HEK293 (cell line): ENCODE results near the gene LTV1.

Source experiments
- AEBP2 ChIP-seq: fragments of 450-650 bp; formaldehyde crosslinking; IDR thresholded peaks from 2 replicates; pipeline ENCODE4 v1.5.1; 2016; ENCODE audit warnings: missing biosample characterization, missing genetic modification characterization, borderline replicate concordance
- BCL11B ChIP-seq: fragments of 450-650 bp; formaldehyde crosslinking; IDR thresholded peaks from 2 replicates; pipeline ENCODE4 v1.5.1; 2016; ENCODE audit warnings: low read depth, missing biosample characterization, missing genetic modification characterization
- ELK4 ChIP-seq: IDR thresholded peaks from 2 replicates; pipeline ENCODE4 v1.6.1; 2011; ENCODE audit warnings: mild to moderate bottlenecking, low read depth, low read length, borderline replicate concordance
- GLI2 ChIP-seq: fragments of 450-650 bp; formaldehyde crosslinking; IDR thresholded peaks from 2 replicates; pipeline ENCODE4; 2017; ENCODE audit warnings: missing biosample characterization, missing genetic modification characterization, low read depth, borderline replicate concordance
- KLF1 ChIP-seq: fragments of 450-650 bp; formaldehyde crosslinking; IDR thresholded peaks from 2 replicates; pipeline ENCODE4 v1.5.1; 2016; ENCODE audit warnings: missing biosample characterization, missing genetic modification characterization
- SALL2 ChIP-seq: fragments of 450-650 bp; formaldehyde crosslinking; IDR thresholded peaks from 2 replicates; pipeline ENCODE4 v1.5.0; 2017; ENCODE audit warnings: missing biosample characterization, mild to moderate bottlenecking, missing genetic modification characterization, borderline replicate concordance
- YY2 ChIP-seq: fragments of 450-650 bp; formaldehyde crosslinking; IDR thresholded peaks from 2 replicates; pipeline ENCODE4 v1.5.1; 2016; ENCODE audit warnings: missing biosample characterization, missing genetic modification characterization
- ZBTB1 ChIP-seq: fragments of 450-650 bp; formaldehyde crosslinking; IDR thresholded peaks from 2 replicates; pipeline ENCODE4 v1.5.1; 2016; ENCODE audit warnings: missing biosample characterization, missing genetic modification characterization
- ZBTB11 ChIP-seq: fragments of 450-650 bp; formaldehyde crosslinking; conservative IDR thresholded peaks from 2 replicates; pipeline ENCODE4 v1.5.1; 2016; ENCODE audit warnings: low read depth, missing biosample characterization, missing genetic modification characterization
- ZBTB6 ChIP-seq: fragments of 450-650 bp; formaldehyde crosslinking; IDR thresholded peaks from 2 replicates; pipeline ENCODE4 v1.5.1; 2017; ENCODE audit warnings: missing biosample characterization, missing genetic modification characterization
- ZBTB8A ChIP-seq: fragments of 450-650 bp; formaldehyde crosslinking; IDR thresholded peaks from 2 replicates; pipeline ENCODE4 v1.5.1; 2016; ENCODE audit warnings: missing biosample characterization, missing genetic modification characterization
- ZIC2 ChIP-seq: fragments of 450-650 bp; formaldehyde crosslinking; IDR thresholded peaks from 2 replicates; pipeline ENCODE4 v1.5.1; 2016; ENCODE audit warnings: missing biosample characterization, missing genetic modification characterization
- ZNF146 ChIP-seq: fragments of 450-650 bp; formaldehyde crosslinking; IDR thresholded peaks from 2 replicates; pipeline ENCODE4 v1.5.1; 2016; ENCODE audit warnings: missing biosample characterization, missing genetic modification characterization
- ZNF18 ChIP-seq: fragments of 450-650 bp; formaldehyde crosslinking; IDR thresholded peaks from 2 replicates; pipeline ENCODE4 v1.5.1; 2016; ENCODE audit warnings: missing biosample characterization, missing genetic modification characterization
- ZNF202 ChIP-seq: fragments of 450-650 bp; formaldehyde crosslinking; IDR thresholded peaks from 2 replicates; pipeline ENCODE4 v1.5.1; 2016; ENCODE audit warnings: missing biosample characterization, missing genetic modification characterization, borderline replicate concordance
- ZNF211 ChIP-seq: fragments of 450-650 bp; formaldehyde crosslinking; IDR thresholded peaks from 2 replicates; pipeline ENCODE4 v1.5.1; 2016; ENCODE audit warnings: low read depth, missing biosample characterization, missing genetic modification characterization
- ZNF223 ChIP-seq: fragments of 450-650 bp; formaldehyde crosslinking; IDR thresholded peaks from 2 replicates; pipeline ENCODE4 v1.5.1; 2016; ENCODE audit warnings: missing biosample characterization, missing genetic modification characterization
- ZNF302 ChIP-seq: fragments of 450-650 bp; formaldehyde crosslinking; IDR thresholded peaks from 2 replicates; pipeline ENCODE4 v1.5.1; 2016; ENCODE audit warnings: missing biosample characterization, missing genetic modification characterization, low read depth
- ZNF311 ChIP-seq: fragments of 450-650 bp; formaldehyde crosslinking; IDR thresholded peaks from 2 replicates; pipeline ENCODE4 v1.5.1; 2017; ENCODE audit warnings: missing biosample characterization, missing genetic modification characterization, borderline replicate concordance
- ZNF324 ChIP-seq: fragments of 450-650 bp; formaldehyde crosslinking; IDR thresholded peaks from 2 replicates; pipeline ENCODE4 v1.5.1; 2016; ENCODE audit warnings: missing biosample characterization, missing genetic modification characterization
- ZNF335 ChIP-seq: fragments of 450-650 bp; formaldehyde crosslinking; conservative IDR thresholded peaks from 2 replicates; pipeline ENCODE4 v1.5.1; 2016; ENCODE audit warnings: missing biosample characterization, missing genetic modification characterization
- ZNF488 ChIP-seq: fragments of 450-650 bp; formaldehyde crosslinking; IDR thresholded peaks from 2 replicates; pipeline ENCODE4 v1.5.1; 2016; ENCODE audit warnings: missing biosample characterization, missing genetic modification characterization
- ZNF513 ChIP-seq: fragments of 450-650 bp; IDR thresholded peaks from 2 replicates; pipeline ENCODE4 v1.5.1; 2018; ENCODE audit warnings: missing biosample characterization, missing genetic modification characterization
- ZNF530 ChIP-seq: fragments of 450-650 bp; formaldehyde crosslinking; IDR thresholded peaks from 2 replicates; pipeline ENCODE4 v1.5.1; 2016; ENCODE audit warnings: low read depth, missing biosample characterization, missing genetic modification characterization
- ZNF558 ChIP-seq: fragments of 450-650 bp; formaldehyde crosslinking; IDR thresholded peaks from 2 replicates; pipeline ENCODE4 v1.5.1; 2016; ENCODE audit warnings: missing biosample characterization, missing genetic modification characterization
- ZNF768 ChIP-seq: fragments of 450-650 bp; formaldehyde crosslinking; IDR thresholded peaks from 2 replicates; pipeline ENCODE4 v1.5.1; 2018; ENCODE audit warnings: missing biosample characterization, mild to moderate bottlenecking, missing genetic modification characterization
- ZNF785 ChIP-seq: fragments of 450-650 bp; formaldehyde crosslinking; IDR thresholded peaks from 2 replicates; pipeline ENCODE4 v1.5.1; 2016; ENCODE audit warnings: missing biosample characterization, missing genetic modification characterization
- ZSCAN16 ChIP-seq: fragments of 450-650 bp; formaldehyde crosslinking; IDR thresholded peaks from 2 replicates; pipeline ENCODE4 v1.5.1; 2016; ENCODE audit warnings: missing biosample characterization, missing genetic modification characterization

LTV1 gene

GRCh38 chr6:143842902-143843676 is at the start of gene LTV1 (continued):
- TF ChIP-seq ZNF18 (no peak), ZNF211 (tag by site-specific recombination) (no peak), ZNF488 (tag by site-specific recombination) (no peak), ZNF335 (peak; percentile 95), ZNF768 (no peak), BCL11B (no peak), ZNF513 (tag by site-specific recombination) (0 out of 2 replicates have a peak, but pooled peaks have one; percentile 0), ZNF302 (tag by site-specific recombination) (no peak), ZNF324 (no peak; the same call in 1 of the 2 replicates), ELK4 (peak; percentile 80; the same call in 1 of the 2 replicates), ZBTB6 (no peak), ZNF311 (tag by site-specific recombination) (no peak), ZNF558 (tag by site-specific recombination) (no peak), ZSCAN16 (tag by site-specific recombination) (peak; percentile 3; the same call in 1 of the 2 replicates), SALL2 (tag by site-specific recombination) (no peak), ZNF223 (tag by site-specific recombination) (no peak), KLF1 (0 out of 2 replicates have a peak, but pooled peaks have one; percentile 18), ZNF202 (tag by site-specific recombination) (no peak), ZBTB11 (tag by site-specific recombination) (peak; percentile 54), AEBP2 (tag by site-specific recombination) (no peak), ZNF785 (tag by site-specific recombination) (no peak), ZBTB8A (peak; percentile 89), ZNF530 (no peak), GLI2 (tag by site-specific recombination) (no peak), ZIC2 (peak; percentile 87), YY2 (tag by site-specific recombination) (no peak), ZBTB1 (tag by site-specific recombination) (no peak), ZNF146 (no peak)
